NCI-H1048 (cell line): Measurements from ENCODE around the gene KCNAB3.
A peak's percentile ranks its signal among the peaks of the same experiment; 100 is the strongest.
"Not testable (repeated sequence)": the region's sequence is repeated elsewhere in the genome, so short reads cannot be mapped to it uniquely, and the experiment has no call there.

ENCODE experiments used
- DNase-seq: peaks from one replicate; lab custom pipeline; 2025; lab: John Stamatoyannopoulos, UW

KCNAB3 gene

DNA sequence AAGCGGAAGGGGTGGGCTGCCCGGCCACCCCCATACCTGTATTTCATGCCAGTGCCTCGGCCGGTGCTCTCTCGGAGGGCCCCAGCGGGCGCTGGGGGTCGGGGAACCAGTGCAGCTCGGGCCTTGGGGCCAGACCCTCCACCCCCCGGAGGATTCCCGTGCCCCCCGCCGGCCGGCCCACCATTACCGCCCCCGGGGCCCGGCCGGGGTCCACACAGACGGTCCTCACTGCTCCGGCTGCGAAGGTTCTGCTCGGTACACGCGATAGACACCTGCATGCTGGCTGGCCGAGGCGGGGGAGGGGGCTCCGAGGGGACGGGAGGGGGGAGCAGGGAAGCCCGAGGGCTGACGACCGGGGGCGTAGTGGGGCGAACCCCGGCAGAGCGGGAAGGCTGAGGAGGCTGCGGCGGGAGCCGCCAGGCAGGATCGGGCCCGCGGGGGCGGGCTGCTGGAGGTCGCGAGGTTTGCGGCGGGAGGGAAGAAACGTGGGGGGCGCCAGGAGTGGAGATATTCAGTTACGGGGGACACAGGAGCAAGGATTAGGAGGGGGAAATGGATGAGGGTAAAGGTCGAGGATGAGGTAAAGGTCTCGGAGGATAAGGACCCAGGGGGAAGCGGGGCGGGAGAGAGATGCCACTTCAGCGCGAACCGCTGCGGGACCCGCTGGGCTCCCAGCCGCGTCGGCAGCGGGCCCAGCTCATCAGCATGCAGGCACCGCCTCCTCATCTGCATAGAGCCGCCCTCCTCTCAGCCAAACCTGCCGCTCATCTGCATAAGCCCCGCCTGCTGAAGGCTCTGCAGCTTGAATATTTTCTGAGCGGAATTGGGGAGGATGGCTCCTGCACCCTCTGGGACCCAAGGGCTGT is at the start of gene KCNAB3:
KCNAB3 (minus strand) TSS at position 699 of the 866 bp plus-strand sequence; CDS start at position 278, 421 bp downstream.
- DNase-seq, result peak; percentile 61

- no peak for DNase-seq
Observed at GRCh38 chr17:7977805-7978204, 48.1 kb upstream of the KCNAB3 start.

DNA sequence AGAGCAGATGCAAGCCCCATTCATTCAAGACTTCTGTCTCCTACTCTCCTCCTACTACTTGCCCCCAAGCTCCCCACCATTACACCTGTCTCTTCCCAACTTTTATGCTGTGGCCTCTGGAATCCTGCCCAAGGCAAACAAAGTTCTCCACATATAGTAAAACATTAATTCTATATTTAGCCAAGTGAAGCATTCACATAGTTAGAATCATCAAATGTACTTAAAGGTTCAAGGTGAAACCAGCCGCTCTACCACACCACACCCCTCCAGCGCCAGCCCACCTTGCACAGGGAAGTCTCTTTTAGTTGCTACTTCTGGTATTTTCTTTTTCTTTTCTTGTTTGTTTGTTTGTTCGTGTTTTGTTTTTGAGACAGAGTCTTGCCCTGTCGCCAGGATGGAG is 47.4 kb upstream of the KCNAB3 start:
- DNase-seq, result no peak

DNA sequence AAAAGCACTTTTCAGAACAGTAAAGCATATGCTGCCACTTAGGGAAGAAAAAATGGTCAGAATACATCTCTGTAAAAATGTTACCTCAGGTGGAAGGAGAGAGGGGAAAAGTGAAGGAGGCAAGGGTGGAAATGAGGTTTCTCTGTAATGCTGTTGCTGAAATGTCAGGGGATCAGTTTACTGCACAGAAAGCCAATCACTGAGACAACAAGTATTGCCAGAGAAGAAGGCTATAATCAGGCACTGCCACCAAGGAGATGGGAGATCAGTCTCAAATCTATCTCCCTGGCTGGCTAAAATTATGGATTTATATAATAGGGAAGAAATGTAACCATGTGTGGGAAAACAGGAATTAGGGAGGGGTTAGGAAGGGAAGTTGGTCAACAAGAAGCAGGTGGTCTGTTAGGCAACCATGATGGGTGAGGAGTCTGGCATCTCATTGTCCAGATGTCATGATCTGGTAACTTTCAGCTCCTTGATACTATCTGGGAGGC is 45.0 kb upstream of the KCNAB3 start:
- no peak for DNase-seq

GRCh38 chr17:7972131-7972785 is 42.6 kb upstream of the KCNAB3 start:
- no peak for DNase-seq

- no peak for DNase-seq
Observed at GRCh38 chr17:7971651-7972050, 42.0 kb upstream of the KCNAB3 start.

- DNase-seq, result no peak
Observed at GRCh38 chr17:7969433-7969832, 39.8 kb upstream of the KCNAB3 start.

GRCh38 chr17:7967751-7968150 is 38.1 kb upstream of the KCNAB3 start:
- DNase-seq, result no peak

DNA sequence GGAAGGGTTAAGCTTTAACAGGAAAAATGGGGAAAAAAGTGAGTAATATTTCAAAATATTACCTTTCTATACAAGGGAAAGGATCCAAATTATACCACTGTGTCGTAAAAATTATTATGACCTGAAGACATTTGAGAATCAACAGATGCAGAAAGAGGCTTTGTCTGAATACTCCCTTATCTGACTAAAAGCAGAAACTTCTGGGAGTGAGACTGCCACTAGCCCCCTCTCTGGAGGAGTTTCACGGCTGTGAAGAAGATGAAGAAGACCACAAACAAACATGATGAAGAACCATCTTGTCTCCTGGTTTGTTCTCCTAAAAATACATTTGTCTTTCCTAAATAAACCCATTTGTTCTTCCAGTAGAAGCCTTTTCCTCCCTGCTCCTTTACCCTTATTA is 31.8 kb upstream of the KCNAB3 start:
- no peak for DNase-seq

GRCh38 chr17:7959503-7960253 is 30.0 kb upstream of the KCNAB3 start:
- DNase-seq, result no peak

- DNase-seq, result no peak
Observed at GRCh38 chr17:7956228-7956965, 26.7 kb upstream of the KCNAB3 start.

- DNase-seq, result no peak
Observed at GRCh38 chr17:7955414-7956227, 26.0 kb upstream of the KCNAB3 start.

- DNase-seq, result not testable (repeated sequence)
Observed at GRCh38 chr17:7953266-7953665, 23.6 kb upstream of the KCNAB3 start.

- no peak for DNase-seq
Observed at GRCh38 chr17:7951143-7951792, 21.6 kb upstream of the KCNAB3 start.

GRCh38 chr17:7950578-7950977 is 20.9 kb upstream of the KCNAB3 start:
- no peak for DNase-seq

GRCh38 chr17:7947651-7948050 is 18.0 kb upstream of the KCNAB3 start:
- no peak for DNase-seq

DNA sequence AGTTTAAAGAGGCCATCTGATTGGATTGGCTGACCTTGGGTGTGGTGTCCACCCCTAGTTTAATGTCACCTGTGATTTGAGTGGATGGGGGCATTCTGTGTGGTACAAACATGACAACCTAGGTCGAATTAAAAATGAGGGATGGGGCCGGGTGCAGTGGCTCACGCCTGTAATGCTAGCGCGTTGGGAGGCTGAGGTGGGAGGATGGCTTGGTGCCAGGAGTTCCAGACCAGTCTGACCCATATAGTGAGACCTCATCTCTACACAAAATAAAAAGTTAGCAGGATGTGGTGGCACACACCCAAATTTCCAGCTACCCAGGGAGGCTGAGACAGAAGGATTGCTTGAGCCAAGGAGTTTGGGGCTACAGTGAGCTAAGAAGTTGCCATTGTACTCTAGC is 16.8 kb upstream of the KCNAB3 start:
- no peak for DNase-seq

- no peak for DNase-seq
Observed at GRCh38 chr17:7945651-7946050, 16.0 kb upstream of the KCNAB3 start.

DNA sequence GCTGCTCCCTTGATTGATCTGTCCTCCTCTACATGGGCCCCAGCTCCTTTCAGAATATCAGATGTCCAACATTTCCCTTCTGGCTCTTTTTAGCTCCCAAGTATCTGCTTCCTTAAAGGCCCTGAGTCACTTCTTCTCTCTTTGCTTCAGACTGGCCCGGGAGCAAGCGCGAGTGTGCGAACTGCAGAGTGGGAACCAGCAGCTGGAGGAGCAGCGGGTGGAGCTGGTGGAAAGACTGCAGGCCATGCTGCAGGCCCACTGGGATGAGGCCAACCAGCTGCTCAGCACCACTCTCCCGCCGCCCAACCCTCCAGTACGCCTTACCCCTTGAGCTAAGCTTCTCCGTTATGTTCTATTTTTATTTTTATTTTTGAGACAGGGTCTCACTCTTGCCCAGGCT is 14.7 kb upstream of the KCNAB3 start:
- no peak for DNase-seq

DNA sequence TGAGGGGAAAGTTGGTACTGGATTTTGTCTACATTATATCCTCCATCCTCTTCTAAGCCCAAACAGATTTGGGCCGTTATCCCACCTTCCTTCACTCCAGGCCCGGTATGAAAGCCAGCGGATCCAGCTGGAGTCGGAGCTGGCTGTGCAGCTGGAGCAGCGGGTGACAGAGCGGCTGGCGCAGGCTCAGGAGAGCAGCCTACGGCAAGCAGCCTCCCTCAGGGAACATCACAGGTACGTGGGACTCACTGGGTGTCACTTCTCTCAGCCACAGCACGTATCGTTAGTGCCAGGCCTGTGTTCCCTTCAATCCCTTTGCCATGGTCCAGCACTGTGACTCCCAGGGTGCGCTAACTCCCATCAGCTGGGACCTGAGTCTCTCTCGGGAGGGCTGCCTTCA is 13.6 kb upstream of the KCNAB3 start:
- DNase-seq, result no peak
